NB4 (cell line): Measurements from ENCODE around the gene CPSF6.
"Not testable (repeated sequence)": the region's sequence is repeated elsewhere in the genome, so short reads cannot be mapped to it uniquely, and the experiment has no call there.

ENCODE experiments used
- DNase-seq: peaks from one replicate; pipeline ENCODE4 v3.0.0; 2010; ENCODE audit warnings: low read depth
- H3K4me3 ChIP-seq: one replicate; pipeline ENCODE4 v1.5.1; 2011; ENCODE audit warnings: mild to moderate bottlenecking, low read depth, low read length, moderate library complexity
- CTCF ChIP-seq: IDR thresholded peaks from one replicate; pipeline ENCODE4 v1.5.1; 2012; ENCODE audit warnings: low read depth, low read length
- MAX ChIP-seq: IDR thresholded peaks from 2 replicates; pipeline ENCODE4 v1.6.1; 2011; ENCODE audit warnings: low read depth, low read length
- MYC ChIP-seq: IDR thresholded peaks from 2 replicates; pipeline ENCODE4 v1.6.1; 2011; ENCODE audit warnings: low read depth, low read length
- POLR2A ChIP-seq: IDR thresholded peaks from 2 replicates; pipeline ENCODE4 v1.6.1; 2011; ENCODE audit warnings: mild to moderate bottlenecking; ENCODE audit not compliant: insufficient read length; ENCODE audit errors: extremely low read depth

CPSF6 gene

GRCh38 chr12:69239352-69239921 is at the start of gene CPSF6:
Gene CPSF6, plus strand, starts transcription at chr12:69239569. Its CDS starts 78 bp downstream, at chr12:69239647.
- DNase-seq, result peak; percentile 98
- peak within 1 kb of the TSS; percentile 97 for H3K4me3 ChIP-seq
- TF ChIP-seq POLR2A (peak; percentile 77), MAX (no peak)

GRCh38 chr12:69196302-69197288 is 42.8 kb upstream of the CPSF6 start:
- DNase-seq, result peak; percentile 16
- TF ChIP-seq MYC, result no peak
- TF ChIP-seq CTCF, result peak; percentile 29
- no peak overlapping the region for H3K4me3 ChIP-seq

- H3K4me3 ChIP-seq, DNase-seq: not testable (repeated sequence)
These were observed 39.4 kb upstream of the CPSF6 start for GRCh38 chr12:69199976-69200375.

GRCh38 chr12:69204191-69204590 is 35.2 kb upstream of the CPSF6 start:
- no peak for TF ChIP-seq MYC
- TF ChIP-seq MAX, result no peak
- TF ChIP-seq CTCF, result no peak
- TF ChIP-seq POLR2A, result no peak
- H3K4me3 ChIP-seq, result no peak overlapping the region
- DNase-seq, result no peak

GRCh38 chr12:69210661-69211060 is 28.7 kb upstream of the CPSF6 start:
- no peak for TF ChIP-seq CTCF
- no peak for TF ChIP-seq MYC
- no peak for TF ChIP-seq POLR2A
- TF ChIP-seq MAX, result no peak
- no peak for DNase-seq

GRCh38 chr12:69211160-69211559 is 28.2 kb upstream of the CPSF6 start:
- no peak overlapping the region for H3K4me3 ChIP-seq
- TF ChIP-seq POLR2A, result no peak
- no peak for DNase-seq

More at GRCh38 chr12:69210661-69211060, 28.7 kb upstream of the CPSF6 start:
- H3K4me3 ChIP-seq, result no peak overlapping the region

- TF ChIP-seq CTCF, result no peak
- TF ChIP-seq POLR2A, result no peak
- no peak for TF ChIP-seq MAX
- no peak overlapping the region for H3K4me3 ChIP-seq
- no peak for DNase-seq
These were observed 25.2 kb upstream of the CPSF6 start for GRCh38 chr12:69214169-69214568.
